GM15510 (cell line): ENCODE measurements around the gene TICAM1.

Experiments used
- POLR2A ChIP-seq: IDR thresholded peaks from 3 replicates; pipeline ENCODE4 v1.6.1; 2011; ENCODE audit warnings: borderline replicate concordance; ENCODE audit not compliant: insufficient read length; ENCODE audit errors: extremely low read depth

The TICAM1 gene

DNA sequence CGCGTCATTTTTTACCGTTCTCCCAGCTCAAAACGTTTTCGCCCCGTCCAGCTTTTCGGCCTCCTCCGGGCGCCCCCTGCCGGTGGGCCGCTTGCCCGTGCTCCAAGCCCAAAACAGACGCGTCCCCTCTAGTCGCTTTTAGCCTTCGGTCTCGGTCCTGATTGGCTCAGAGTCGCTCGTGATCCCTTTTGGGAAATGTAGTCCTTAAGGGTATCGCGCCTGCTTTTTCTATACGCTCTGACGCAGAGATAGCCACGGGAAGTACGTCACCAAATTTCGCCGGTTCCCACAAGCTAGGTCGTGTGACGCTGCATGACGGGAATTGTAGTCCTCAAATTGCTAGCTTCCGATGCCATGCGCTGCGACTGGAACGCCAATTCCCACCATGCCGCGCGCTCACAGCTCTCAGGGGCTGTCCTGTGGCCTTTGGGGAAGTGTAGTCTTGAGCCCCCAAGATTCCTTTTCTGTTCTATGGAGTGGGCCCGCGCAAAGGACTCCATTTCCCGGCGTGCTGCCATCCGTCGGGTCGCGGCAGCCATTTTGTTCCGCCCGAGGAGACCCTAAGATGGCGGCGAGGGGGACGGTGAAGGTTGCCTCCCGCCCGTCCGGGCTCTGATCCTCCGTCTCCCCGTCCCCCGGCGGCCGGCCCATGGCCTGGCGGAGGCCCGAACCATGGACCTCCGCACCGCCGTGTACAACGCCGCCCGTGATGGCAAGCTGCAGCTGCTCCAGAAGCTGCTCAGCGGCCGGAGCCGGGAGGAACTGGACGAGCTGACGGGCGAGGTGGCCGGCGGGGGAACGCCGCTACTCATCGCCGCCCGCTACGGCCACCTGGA is 40.1 kb downstream of the TICAM1 start, which contains the start of gene FEM1A:
FEM1A (plus strand) TSS at position 552 of the 836 bp plus-strand sequence; CDS start at position 673, 121 bp downstream.
- peak; percentile 74 for TF ChIP-seq POLR2A

DNA sequence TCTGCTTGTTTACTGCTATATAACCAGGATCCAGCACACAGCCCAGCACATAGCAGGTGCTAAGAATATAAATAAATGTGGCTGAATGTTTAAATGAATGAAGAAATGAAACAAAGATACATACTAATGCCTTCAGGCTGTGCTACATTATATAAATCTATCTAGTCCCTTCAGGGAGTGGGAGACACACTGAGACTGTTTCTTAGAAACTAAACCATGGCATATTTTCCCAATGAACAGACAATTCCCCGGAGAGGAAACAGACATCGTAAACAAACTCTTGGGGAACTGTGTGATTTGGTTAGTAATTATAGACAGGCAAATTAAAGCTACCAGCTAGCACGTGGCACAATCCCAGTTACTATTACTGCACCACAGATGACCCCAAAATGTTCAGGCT is 49.7 kb downstream of the TICAM1 start:
- no peak for TF ChIP-seq POLR2A

DNA sequence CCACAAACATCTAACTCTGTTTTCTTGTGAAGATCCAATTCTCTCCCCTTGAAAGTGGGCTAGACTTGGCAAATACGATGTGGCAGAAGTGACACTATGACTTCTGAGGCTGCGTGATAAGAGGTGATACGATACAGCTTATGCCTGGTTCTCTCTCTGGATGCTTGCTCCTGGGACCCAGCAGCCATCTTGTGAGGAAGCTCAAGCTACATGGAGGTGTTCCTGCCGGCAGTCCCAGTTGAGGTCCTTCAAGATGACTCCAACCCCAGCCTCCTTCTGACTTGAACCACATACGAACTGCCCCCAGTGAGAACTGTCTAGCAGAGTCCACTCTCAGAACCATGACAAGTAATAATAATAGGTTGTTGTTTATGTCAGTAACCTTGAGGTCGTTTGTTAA is 50.7 kb downstream of the TICAM1 start:
- TF ChIP-seq POLR2A: no peak

GRCh38 chr19:4776436-4777211 is 54.9 kb downstream of the TICAM1 start:
- TF ChIP-seq POLR2A: no peak

DNA sequence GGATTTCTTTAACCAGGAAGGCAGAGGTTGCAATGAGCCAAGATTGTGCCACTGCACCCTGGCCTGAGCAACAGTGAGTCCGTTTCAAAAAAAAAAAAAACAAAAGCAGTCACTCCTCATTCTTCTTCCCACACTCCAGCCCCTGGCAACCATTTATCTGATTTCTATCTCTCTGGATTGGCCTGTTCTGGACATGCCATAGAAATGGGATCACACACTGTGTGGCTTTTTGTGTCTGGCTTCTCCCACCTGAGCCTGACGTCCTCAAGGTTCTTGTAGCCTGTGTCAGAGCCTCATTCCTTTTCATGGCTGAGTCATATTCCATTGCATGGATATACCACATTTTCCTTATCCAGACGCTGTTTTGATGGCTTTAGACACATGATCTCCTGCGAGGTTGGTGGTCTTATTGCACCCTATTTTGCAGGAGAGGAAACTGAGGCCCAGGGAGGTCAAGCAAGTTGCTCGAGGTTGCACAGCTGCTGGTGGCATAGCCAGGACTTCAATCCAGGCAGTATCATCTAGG is 55.8 kb downstream of the TICAM1 start:
- no peak for TF ChIP-seq POLR2A

- no peak for TF ChIP-seq POLR2A
Observed at GRCh38 chr19:4774136-4774535, 57.4 kb downstream of the TICAM1 start.

- TF ChIP-seq POLR2A: no peak
Observed at GRCh38 chr19:4773047-4773640, 58.4 kb downstream of the TICAM1 start.

- TF ChIP-seq POLR2A: no peak
Observed at GRCh38 chr19:4772566-4772965, 58.9 kb downstream of the TICAM1 start.

- TF ChIP-seq POLR2A: no peak
Observed at GRCh38 chr19:4768934-4769777, 62.4 kb downstream of the TICAM1 start.
